OCI-LY7 (cell line): Measurements from ENCODE around the gene VPS35L.

Source experiments
- CTCF ChIP-seq: fragments of 200-600 bp; sonication (generic); conservative IDR thresholded peaks from 2 replicates; pipeline ENCODE4 v1.5.1; 2014; ENCODE audit warnings: mild to moderate bottlenecking, antibody characterized with exemption, low read length, moderate library complexity, mixed read lengths
- EZH2phosphoT487 ChIP-seq: fragments of 200-600 bp; sonication (generic); IDR thresholded peaks from 2 replicates; pipeline ENCODE4 v1.6.1; 2018; ENCODE audit warnings: low read depth, borderline replicate concordance, mild to moderate bottlenecking, mixed run types, antibody characterized with exemption, low read length, moderate library complexity, mixed read lengths

GRCh38 chr16:19523559-19524355, 31.7 kb upstream of the VPS35L start, which contains the start of gene CCP110:
- no peak for TF ChIP-seq CTCF
- no peak for TF ChIP-seq EZH2phosphoT487
